PFSK-1 (cell line): ENCODE measurements around the gene GNAI3. TPM values are rescaled to one million over a fixed set of nuclear protein-coding genes. Genes with fewer than 3 reads are reported as not detected.
A peak's percentile ranks its signal among the peaks of the same experiment; 100 is the strongest.

ENCODE experiments used
- FOXP2 ChIP-seq: optimal IDR thresholded peaks from 2 replicates; pipeline ENCODE3; 2011; ENCODE audit warnings: borderline replicate concordance, control low read depth, inconsistent platforms; ENCODE audit not compliant: insufficient read depth; ENCODE audit errors: extremely low read length, extremely low read depth
- POLR2AphosphoS5 ChIP-seq: IDR thresholded peaks from 2 replicates; pipeline ENCODE4 v1.6.1; 2012; ENCODE audit warnings: low read depth, mild to moderate bottlenecking, control low read depth, low read length, moderate library complexity
- SIN3A ChIP-seq: IDR thresholded peaks from 2 replicates; pipeline ENCODE4 v1.6.1; 2012; ENCODE audit warnings: mild to moderate bottlenecking, low read length, moderate library complexity, borderline replicate concordance; ENCODE audit not compliant: insufficient read depth
- TAF1 ChIP-seq: IDR thresholded peaks from 2 replicates; pipeline ENCODE4 v1.6.1; 2012; ENCODE audit warnings: low read length, control low read depth, borderline replicate concordance; ENCODE audit not compliant: insufficient read depth
- polyA plus RNA-seq: library from polyadenylated mRNA; unstranded; fragments of >200 nt; gene quantifications from one replicate; pipeline ENCODE4 v1.2.1, GENCODE V29; 2012; ENCODE audit warnings: low read depth, missing spikeins; ENCODE audit not compliant: insufficient read length
- TF ChIP-seq, protein P1 (sequence below), 2 experiments: IDR thresholded peaks; 2 replicates each; pipeline versions ENCODE4 v1.6.1 to v1.8.0; 2011 to 2012; ENCODE audit warnings: low read depth in 2 of 2, low read length in 2 of 2, control low read depth in 1 of 2, inconsistent platforms in 1 of 2, mild to moderate bottlenecking in 1 of 2, moderate library complexity in 1 of 2; ENCODE audit not compliant: insufficient read depth in 1 of 2

Gene GNAI3
- polyA plus RNA-seq, result 5.0 TPM

GRCh38 chr1:109548321-109549267 lies at the start of gene GNAI3:
Gene GNAI3, plus strand, starts transcription at chr1:109548615. Its CDS starts 106 bp downstream, at chr1:109548721.
- TF ChIP-seq, protein P1, sequence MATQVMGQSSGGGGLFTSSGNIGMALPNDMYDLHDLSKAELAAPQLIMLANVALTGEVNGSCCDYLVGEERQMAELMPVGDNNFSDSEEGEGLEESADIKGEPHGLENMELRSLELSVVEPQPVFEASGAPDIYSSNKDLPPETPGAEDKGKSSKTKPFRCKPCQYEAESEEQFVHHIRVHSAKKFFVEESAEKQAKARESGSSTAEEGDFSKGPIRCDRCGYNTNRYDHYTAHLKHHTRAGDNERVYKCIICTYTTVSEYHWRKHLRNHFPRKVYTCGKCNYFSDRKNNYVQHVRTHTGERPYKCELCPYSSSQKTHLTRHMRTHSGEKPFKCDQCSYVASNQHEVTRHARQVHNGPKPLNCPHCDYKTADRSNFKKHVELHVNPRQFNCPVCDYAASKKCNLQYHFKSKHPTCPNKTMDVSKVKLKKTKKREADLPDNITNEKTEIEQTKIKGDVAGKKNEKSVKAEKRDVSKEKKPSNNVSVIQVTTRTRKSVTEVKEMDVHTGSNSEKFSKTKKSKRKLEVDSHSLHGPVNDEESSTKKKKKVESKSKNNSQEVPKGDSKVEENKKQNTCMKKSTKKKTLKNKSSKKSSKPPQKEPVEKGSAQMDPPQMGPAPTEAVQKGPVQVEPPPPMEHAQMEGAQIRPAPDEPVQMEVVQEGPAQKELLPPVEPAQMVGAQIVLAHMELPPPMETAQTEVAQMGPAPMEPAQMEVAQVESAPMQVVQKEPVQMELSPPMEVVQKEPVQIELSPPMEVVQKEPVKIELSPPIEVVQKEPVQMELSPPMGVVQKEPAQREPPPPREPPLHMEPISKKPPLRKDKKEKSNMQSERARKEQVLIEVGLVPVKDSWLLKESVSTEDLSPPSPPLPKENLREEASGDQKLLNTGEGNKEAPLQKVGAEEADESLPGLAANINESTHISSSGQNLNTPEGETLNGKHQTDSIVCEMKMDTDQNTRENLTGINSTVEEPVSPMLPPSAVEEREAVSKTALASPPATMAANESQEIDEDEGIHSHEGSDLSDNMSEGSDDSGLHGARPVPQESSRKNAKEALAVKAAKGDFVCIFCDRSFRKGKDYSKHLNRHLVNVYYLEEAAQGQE (IDR thresholded peaks at IDR 0.05; ENCODE audit: insufficient read depth in 1 of 2, low read depth in 2 of 2, low read length in 2 of 2), result 0 out of 4 replicates have a peak, but pooled peaks of 1 of the 2 experiments have one; percentile 23
- TF ChIP-seq FOXP2, result no peak
- 0 out of 2 replicates have a peak, but pooled peaks have one; percentile 53 for TF ChIP-seq SIN3A
- TF ChIP-seq TAF1, result peak; percentile 59
- peak; percentile 90 for TF ChIP-seq POLR2AphosphoS5

- TF ChIP-seq POLR2AphosphoS5 (no peak), FOXP2 (no peak), TAF1 (no peak), SIN3A (no peak)
- TF ChIP-seq, protein P1 (IDR thresholded peaks at IDR 0.05; ENCODE audit: insufficient read depth in 1 of 2, low read depth in 2 of 2, low read length in 2 of 2), result no peak
Measured at GRCh38 chr1:109499081-109499480, 49.3 kb upstream of the GNAI3 start.

GRCh38 chr1:109499661-109500536 lies 48.5 kb upstream of the GNAI3 start:
- TF ChIP-seq SIN3A (no peak), TAF1 (no peak), FOXP2 (peak; percentile 20), POLR2AphosphoS5 (no peak)
- TF ChIP-seq, protein P1 (IDR thresholded peaks at IDR 0.05; ENCODE audit: insufficient read depth in 1 of 2, low read depth in 2 of 2, low read length in 2 of 2), result no peak

- TF ChIP-seq SIN3A (no peak), POLR2AphosphoS5 (no peak), TAF1 (no peak), FOXP2 (no peak)
- TF ChIP-seq, protein P1 (IDR thresholded peaks at IDR 0.05; ENCODE audit: insufficient read depth in 1 of 2, low read depth in 2 of 2, low read length in 2 of 2), result no peak
Measured at GRCh38 chr1:109500941-109501381, 47.5 kb upstream of the GNAI3 start.
